T-helper 17 cell (primary cell): ENCODE measurements around the gene ADD2. TPM values are rescaled to one million over a fixed set of nuclear protein-coding genes. Genes with fewer than 3 reads are reported as not detected.
A peak's percentile ranks its signal among the peaks of the same experiment; 100 is the strongest.
"Not testable (repeated sequence)": the region's sequence is repeated elsewhere in the genome, so short reads cannot be mapped to it uniquely, and the experiment has no call there.

ENCODE experiments used
- ATAC-seq: fragments of 150-1000 bp; cut with Tn5 transposase; 2 replicates; pipeline ENCODE4 v1.10.0; 2021; ENCODE audit warnings: mild to moderate bottlenecking, moderate library complexity
- DNase-seq, 3 donors: peaks; one replicate each; pipeline versions ENCODE4 v3.0.0 to v3.0.0-alpha.2; 2020 to 2021
- H3K9me3 ChIP-seq: one replicate; pipeline ENCODE4 v1.7.0; 2013; ENCODE audit warnings: low read length, mild to moderate bottlenecking; ENCODE audit not compliant: control insufficient read depth, poor library complexity, severe bottlenecking
- H3K27ac Mint-ChIP-seq: one replicate; pipeline ENCODE4 v1.8.0; 2022; ENCODE audit warnings: mild to moderate bottlenecking, moderate library complexity, mixed read lengths
- H3K27me3 Mint-ChIP-seq: one replicate; pipeline ENCODE4 v1.8.0; 2022; ENCODE audit warnings: mixed read lengths
- H3K36me3 Mint-ChIP-seq: one replicate; pipeline ENCODE4 v1.8.0; 2022; ENCODE audit warnings: low read depth, mixed read lengths
- H3K4me1 Mint-ChIP-seq: one replicate; pipeline ENCODE4 v1.8.0; 2022; ENCODE audit warnings: mild to moderate bottlenecking, mixed read lengths
- H3K4me3 Mint-ChIP-seq: one replicate; pipeline ENCODE4 v1.8.0; 2022; ENCODE audit warnings: mild to moderate bottlenecking, moderate library complexity, mixed read lengths
- total RNA-seq, 4 donors: library from RNA in 2 of 4; stranded (reverse) in 2 of 4; gene quantifications; one replicate each; pipeline ENCODE4 v1.2.3 and lab custom pipeline; 2022 to 2026

The ADD2 gene
- total RNA-seq = 1 to 10 TPM in 1 of 2 donors, under 1 TPM in 1; 0.34 to 1.3 TPM
- total RNA-seq (lab: John Stamatoyannopoulos, UW) = 1.1 to 1.9 reads per million in 2 donors

GRCh38 chr2:70767699-70768589, at the start of gene ADD2:
Gene ADD2 (minus strand): TSS chr2:70768200. CDS start chr2:70706408, 61,792 bp downstream.
- peaks cover 13% of the 10 kb centered on the region for H3K4me1 Mint-ChIP-seq
- peak within 1 kb of the TSS; percentile 90 for H3K4me3 Mint-ChIP-seq
- ATAC-seq (peak; percentile 90), DNase-seq (peak in 1 of 3 donors; percentile 9)
- H3K36me3 Mint-ChIP-seq = peaks cover 4% of the 10 kb centered on the region
- no peaks in the 10 kb centered on the region for H3K9me3 ChIP-seq
- H3K27ac Mint-ChIP-seq = no peak within 1 kb of the TSS
- H3K27me3 Mint-ChIP-seq = peaks cover 76% of the 10 kb centered on the region

- no peak for ATAC-seq
- H3K4me3 Mint-ChIP-seq = no peak overlapping the region
- DNase-seq = no peak
- no peaks in the 10 kb centered on the region for H3K36me3 Mint-ChIP-seq
- H3K9me3 ChIP-seq = no peaks in the 10 kb centered on the region
- peaks cover 70% of the 10 kb centered on the region for H3K27me3 Mint-ChIP-seq
- H3K27ac Mint-ChIP-seq = no peak overlapping the region
- H3K4me1 Mint-ChIP-seq = peaks cover 2% of the 10 kb centered on the region
These were observed 49.4 kb upstream of the ADD2 start for GRCh38 chr2:70817284-70817954.

DNA sequence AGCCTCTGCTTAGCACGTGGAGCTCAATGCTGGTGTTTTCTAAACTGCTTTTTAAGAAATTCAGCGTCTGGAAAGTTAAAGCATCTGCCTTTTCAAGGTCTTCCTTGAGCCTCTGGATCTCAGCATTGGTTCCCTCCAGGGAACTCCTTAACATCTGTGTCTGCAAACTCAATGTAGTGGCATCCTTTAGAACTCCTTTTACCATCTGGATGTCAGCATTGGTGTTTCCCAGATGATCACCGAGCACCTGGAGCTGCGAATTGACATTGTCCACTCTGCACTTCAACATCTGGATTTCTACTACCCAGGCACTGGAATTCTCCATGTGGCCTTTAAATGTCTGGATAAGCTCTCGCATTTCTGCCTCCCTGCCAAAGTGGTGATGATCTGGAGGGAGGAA, 48.7 kb upstream of the ADD2 start:
- no peaks in the 10 kb centered on the region for H3K36me3 Mint-ChIP-seq
- H3K9me3 ChIP-seq = no peaks in the 10 kb centered on the region
- peaks cover 70% of the 10 kb centered on the region for H3K27me3 Mint-ChIP-seq
- H3K4me1 Mint-ChIP-seq = peaks cover 2% of the 10 kb centered on the region
- no peak overlapping the region for H3K27ac Mint-ChIP-seq
- DNase-seq (no peak), ATAC-seq (no peak)
- no peak overlapping the region for H3K4me3 Mint-ChIP-seq

DNA sequence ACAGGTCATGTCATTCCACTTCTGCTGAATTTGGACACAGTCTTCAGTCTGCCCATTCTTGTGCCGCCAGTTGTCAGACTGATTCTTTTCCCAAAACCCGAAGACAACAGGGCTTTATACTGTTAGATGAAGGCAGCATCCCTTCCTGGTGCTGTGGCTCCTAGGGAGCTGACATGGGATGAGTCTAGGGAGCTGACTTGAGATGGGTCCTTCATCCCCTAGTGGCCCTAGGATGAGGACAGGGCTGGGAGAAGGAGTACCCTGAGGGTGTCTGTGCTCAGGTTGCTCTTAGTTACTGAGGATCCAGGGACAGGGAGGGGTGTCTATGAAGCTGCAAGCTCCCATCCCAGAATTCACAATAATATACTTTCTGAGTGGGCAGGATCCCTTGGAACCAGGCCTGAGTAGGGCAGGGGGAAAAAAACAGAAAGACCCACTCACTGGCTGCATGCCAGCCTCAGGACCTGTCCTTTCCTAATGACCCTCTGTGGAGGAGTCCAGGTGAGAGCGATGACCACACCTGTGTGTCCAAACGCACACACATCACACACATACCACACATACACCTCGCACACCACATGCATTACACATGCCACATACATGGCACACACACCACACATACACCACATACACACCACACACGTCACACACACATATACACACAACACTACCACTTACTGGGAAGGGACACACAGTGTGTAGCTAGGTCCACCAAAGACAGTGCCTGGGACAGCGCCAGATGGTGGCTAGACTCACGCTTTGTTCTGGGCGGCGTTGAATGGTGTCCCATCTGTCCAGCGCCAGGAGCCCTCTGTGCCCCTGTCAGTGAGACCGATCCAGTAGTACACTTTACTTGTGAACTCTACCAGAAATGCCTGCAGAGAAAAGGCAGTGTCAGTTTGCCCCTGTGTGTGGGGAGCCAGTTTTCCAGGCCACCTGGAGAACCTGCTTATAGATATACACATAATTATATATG, 41.3 kb upstream of the ADD2 start:
- Mint-ChIP-seq H3K36me3 (no peaks in the 10 kb centered on the region), H3K4me1 (peaks cover 2% of the 10 kb centered on the region), H3K27me3 (peaks cover 27% of the 10 kb centered on the region), H3K4me3 (no peak overlapping the region), H3K27ac (no peak overlapping the region)
- ATAC-seq (no peak), DNase-seq (no peak)
- no peaks in the 10 kb centered on the region for H3K9me3 ChIP-seq

DNA sequence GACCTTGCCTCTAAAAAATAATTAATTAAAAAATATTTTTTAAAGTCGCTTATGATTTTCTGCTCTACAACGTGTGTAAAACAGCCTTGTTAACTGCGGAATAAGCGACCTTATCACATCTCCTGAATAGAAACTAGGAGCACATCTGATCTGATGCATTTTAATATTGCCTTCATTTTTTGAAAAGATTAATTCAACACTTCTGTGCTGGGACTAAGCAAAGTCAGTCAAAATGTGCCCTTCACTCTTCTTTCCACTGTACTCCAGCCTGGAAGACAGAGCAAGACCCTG, 39.8 kb upstream of the ADD2 start:
- Mint-ChIP-seq H3K27me3 (peaks cover 24% of the 10 kb centered on the region), H3K36me3 (no peaks in the 10 kb centered on the region), H3K4me1 (peaks cover 2% of the 10 kb centered on the region), H3K4me3 (no peak overlapping the region), H3K27ac (no peak overlapping the region)
- no peak for DNase-seq
- no peak for ATAC-seq
- no peaks in the 10 kb centered on the region for H3K9me3 ChIP-seq

GRCh38 chr2:70807102-70807827, 39.3 kb upstream of the ADD2 start:
- no peak overlapping the region for H3K4me3 Mint-ChIP-seq
- H3K27me3 Mint-ChIP-seq = peaks cover 25% of the 10 kb centered on the region
- peaks cover 2% of the 10 kb centered on the region for H3K4me1 Mint-ChIP-seq
- DNase-seq (no peak), ATAC-seq (no peak)
- no peaks in the 10 kb centered on the region for H3K36me3 Mint-ChIP-seq
- no peaks in the 10 kb centered on the region for H3K9me3 ChIP-seq
- no peak overlapping the region for H3K27ac Mint-ChIP-seq

DNA sequence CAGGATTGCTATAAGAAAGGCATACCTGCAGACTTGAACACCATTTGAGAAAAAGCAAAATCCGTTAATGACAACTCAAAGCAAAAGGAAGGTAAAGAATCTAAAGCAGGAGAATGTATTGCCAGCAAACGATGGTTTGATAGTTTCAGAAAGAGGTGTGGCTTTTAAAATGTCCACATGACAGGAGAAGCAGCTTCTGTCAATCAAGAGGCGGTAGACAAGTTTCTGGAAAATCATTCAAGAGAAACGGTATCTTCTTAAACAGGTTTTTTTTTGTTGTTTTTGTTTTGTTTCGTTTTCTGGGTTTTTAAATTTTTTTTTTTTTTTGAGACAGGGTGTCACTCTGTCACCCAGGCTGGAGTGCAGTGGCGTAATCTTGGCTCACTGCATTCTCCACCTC, 38.6 kb upstream of the ADD2 start:
- Mint-ChIP-seq H3K4me1 (peaks cover 2% of the 10 kb centered on the region), H3K4me3 (no peak overlapping the region), H3K27me3 (peaks cover 26% of the 10 kb centered on the region), H3K36me3 (no peaks in the 10 kb centered on the region), H3K27ac (no peak overlapping the region)
- ATAC-seq (no peak), DNase-seq (no peak)
- no peaks in the 10 kb centered on the region for H3K9me3 ChIP-seq

DNA sequence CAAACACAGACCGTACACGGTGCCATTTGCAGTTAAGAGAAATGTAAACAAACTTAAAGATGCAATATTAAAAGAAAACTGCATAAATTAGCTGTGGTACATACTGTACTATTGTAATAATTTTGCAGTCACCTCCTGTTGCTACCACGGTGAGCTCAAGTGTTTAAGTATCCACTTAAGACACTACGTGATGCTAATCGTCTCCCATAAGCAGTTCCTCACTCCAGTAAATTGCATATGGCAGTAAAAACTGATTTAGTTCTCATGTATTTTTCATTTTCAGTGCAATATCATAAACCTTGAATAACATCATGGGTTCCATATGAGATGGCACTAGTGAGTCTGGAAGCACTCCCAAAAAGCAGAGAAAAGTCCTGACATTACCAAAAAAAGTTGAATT, 38.0 kb upstream of the ADD2 start:
- no peaks in the 10 kb centered on the region for H3K9me3 ChIP-seq
- H3K27me3 Mint-ChIP-seq = peaks cover 32% of the 10 kb centered on the region
- no peaks in the 10 kb centered on the region for H3K36me3 Mint-ChIP-seq

DNA sequence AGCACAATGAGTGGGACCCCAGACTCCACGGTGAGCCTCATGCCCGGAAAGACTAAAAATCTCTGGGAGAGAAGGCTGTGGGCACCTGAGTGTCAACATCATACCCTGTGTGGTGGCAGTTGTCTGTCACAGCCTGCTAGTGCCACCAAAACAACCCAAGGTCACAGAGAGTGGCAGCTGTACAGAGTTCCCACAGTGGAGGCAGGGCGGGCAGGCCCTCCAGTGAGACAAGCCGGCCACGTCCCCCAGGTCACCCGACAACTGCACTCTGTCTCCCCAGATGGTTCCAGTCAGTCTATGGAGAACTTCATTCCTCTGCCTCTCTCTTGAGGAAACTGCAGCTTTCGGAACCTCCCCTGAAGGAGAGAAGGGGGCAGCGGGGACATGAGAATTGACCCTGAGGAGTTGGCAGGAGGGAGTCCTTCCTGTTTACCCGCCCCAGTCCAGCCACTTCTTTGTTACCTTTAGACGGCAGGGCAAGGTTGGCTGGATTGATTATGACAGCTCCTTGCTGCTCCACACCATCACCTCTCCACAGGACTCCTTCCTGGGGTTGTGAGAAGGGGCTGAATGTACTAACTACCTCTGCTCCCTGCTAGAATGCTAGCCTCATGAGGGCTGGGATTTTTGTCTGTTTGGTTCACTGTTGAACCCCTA, 33.7 kb upstream of the ADD2 start:
- DNase-seq = no peak
- ATAC-seq = no peak
- Mint-ChIP-seq H3K4me3 (no peak overlapping the region), H3K36me3 (no peaks in the 10 kb centered on the region), H3K27ac (no peak overlapping the region), H3K27me3 (peaks cover 38% of the 10 kb centered on the region), H3K4me1 (no peaks in the 10 kb centered on the region)
- no peaks in the 10 kb centered on the region for H3K9me3 ChIP-seq

More for the DNA sequence above, 38.0 kb upstream of the ADD2 start:
- no peak overlapping the region for H3K27ac Mint-ChIP-seq
- ATAC-seq (no peak), DNase-seq (no peak)
- H3K4me3 Mint-ChIP-seq = no peak overlapping the region
- peaks cover 2% of the 10 kb centered on the region for H3K4me1 Mint-ChIP-seq

- ATAC-seq = no peak
These were observed 31.7 kb upstream of the ADD2 start for GRCh38 chr2:70799706-70800105.

GRCh38 chr2:70797996-70798395, 30.0 kb upstream of the ADD2 start:
- not testable (repeated sequence) for H3K36me3 Mint-ChIP-seq, DNase-seq, H3K27ac Mint-ChIP-seq, H3K9me3 ChIP-seq, ATAC-seq, H3K4me1 Mint-ChIP-seq, H3K4me3 Mint-ChIP-seq
- H3K27me3 Mint-ChIP-seq = peaks cover 62% of the 10 kb centered on the region

More at GRCh38 chr2:70799706-70800105, 31.7 kb upstream of the ADD2 start:
- H3K9me3 ChIP-seq = no peaks in the 10 kb centered on the region
- no peaks in the 10 kb centered on the region for H3K4me1 Mint-ChIP-seq
- no peak for DNase-seq
- H3K27me3 Mint-ChIP-seq = peaks cover 49% of the 10 kb centered on the region
- no peak overlapping the region for H3K4me3 Mint-ChIP-seq
- H3K36me3 Mint-ChIP-seq = no peaks in the 10 kb centered on the region
- H3K27ac Mint-ChIP-seq = no peak overlapping the region

GRCh38 chr2:70797506-70797905, 29.5 kb upstream of the ADD2 start:
- H3K36me3 Mint-ChIP-seq = no peaks in the 10 kb centered on the region
- DNase-seq (no peak), ATAC-seq (no peak)
- peaks cover 64% of the 10 kb centered on the region for H3K27me3 Mint-ChIP-seq
- H3K4me1 Mint-ChIP-seq = peaks cover 2% of the 10 kb centered on the region
- no peak overlapping the region for H3K4me3 Mint-ChIP-seq
- no peak overlapping the region for H3K27ac Mint-ChIP-seq
- no peaks in the 10 kb centered on the region for H3K9me3 ChIP-seq
